GM11168 (cell line): ENCODE measurements around the gene MYOF.
"Not testable (repeated sequence)": the region's sequence is repeated elsewhere in the genome, so short reads cannot be mapped to it uniquely, and the experiment has no call there.

Experiments used
- in situ Hi-C: fragments of 300-500 bp; cut with MboI; formaldehyde crosslinking; loops from one replicate; pipeline ENCODE4 v1.12.0; 2022; ENCODE audit warnings: low sequenced_read_pairs; ENCODE audit not compliant: unreplicated experiment

Gene MYOF

GRCh38 chr10:93458821-93459257 lies 23.3 kb downstream of the MYOF start:
- in situ Hi-C loops, result no loop called here

- in situ Hi-C loops, result no loop called here
Observed at GRCh38 chr10:93457511-93457910, 24.6 kb downstream of the MYOF start.

- in situ Hi-C loops, result no loop called here
Observed at GRCh38 chr10:93456480-93456879, 25.7 kb downstream of the MYOF start.

- in situ Hi-C loops, result no loop called here
Observed at GRCh38 chr10:93454736-93455135, 27.4 kb downstream of the MYOF start.

- in situ Hi-C loops, result no loop called here
Observed at GRCh38 chr10:93454146-93454545, 28.0 kb downstream of the MYOF start.

- in situ Hi-C loops, result no loop called here
Observed at GRCh38 chr10:93452143-93452542, 30.0 kb downstream of the MYOF start.

GRCh38 chr10:93451244-93451947 lies 30.7 kb downstream of the MYOF start:
- in situ Hi-C loops, result no loop called here

- in situ Hi-C loops, result no loop called here
Observed at GRCh38 chr10:93447970-93448369, 34.2 kb downstream of the MYOF start.

GRCh38 chr10:93447019-93447418 lies 35.1 kb downstream of the MYOF start:
- in situ Hi-C loops, result no loop called here

- in situ Hi-C loops, result no loop called here
Observed at GRCh38 chr10:93445978-93446720, 36.0 kb downstream of the MYOF start.

GRCh38 chr10:93445097-93445960 lies 36.8 kb downstream of the MYOF start:
- in situ Hi-C loops, result no loop called here

GRCh38 chr10:93443481-93443880 lies 38.7 kb downstream of the MYOF start:
- in situ Hi-C loops, result no loop called here

GRCh38 chr10:93442721-93443120 lies 39.4 kb downstream of the MYOF start:
- in situ Hi-C loops, result not testable (repeated sequence)

- in situ Hi-C loops, result no loop called here
Observed at GRCh38 chr10:93440591-93441091, 41.5 kb downstream of the MYOF start.

- in situ Hi-C loops, result no loop called here
Observed at GRCh38 chr10:93438613-93439253, 43.4 kb downstream of the MYOF start.

GRCh38 chr10:93437946-93438612 lies 44.1 kb downstream of the MYOF start:
- in situ Hi-C loops, result no loop called here

GRCh38 chr10:93437086-93437945 lies 44.8 kb downstream of the MYOF start:
- in situ Hi-C loops, result no loop called here

- in situ Hi-C loops, result no loop called here
Observed at GRCh38 chr10:93436591-93437085, 45.5 kb downstream of the MYOF start.
